SK-N-SH (cell line): ENCODE results near the gene AKT3. TPM values are rescaled to one million over a fixed set of nuclear protein-coding genes. Genes with fewer than 3 reads are reported as not detected.

Experiments used
- CTCF ChIA-PET: fragments of 300-600, 350-600 bp; formaldehyde crosslinking; extraction: SDS; loops from one replicate; lab custom pipeline; 2021; lab: Yijun Ruan, JAX
- POLR2A ChIA-PET: fragments of 350-600 bp; sonication (Branson Sonifier 250); formaldehyde crosslinking; extraction: SDS; loops from one replicate; lab custom pipeline; 2020; ENCODE audit warnings: antibody characterized with exemption, inconsistent platforms; lab: Yijun Ruan, JAX
- DNase-seq: peaks from one replicate; pipeline ENCODE4 v3.0.0; 2012
- H2AFZ ChIP-seq: fragments of 200-600 bp; sonication (generic); 2 replicates; pipeline ENCODE4 v1.8.1; 2016; ENCODE audit warnings: antibody characterized with exemption, mild to moderate bottlenecking, low read depth
- H3F3A ChIP-seq: fragments of 200-600 bp; sonication (generic); replicated peaks from 2 replicates; pipeline ENCODE3; 2016; ENCODE audit warnings: antibody characterized with exemption, mild to moderate bottlenecking; ENCODE audit not compliant: insufficient read depth
- H3K27ac ChIP-seq, 2 experiments: fragments of 200-500 bp in 1 of 2; fragments of 200-600 bp in 1 of 2; sonication (Bioruptor generic) in 1 of 2; sonication (generic), shearing (Covaris generic) in 1 of 2; 2 replicates each; pipeline versions ENCODE4 v1.5.1 to v1.6.1; 2014 to 2016; ENCODE audit warnings: low read depth in 2 of 2, inconsistent platforms in 1 of 2, low read length in 1 of 2, mild to moderate bottlenecking in 1 of 2, mixed read lengths in 1 of 2
- H3K27me3 ChIP-seq: fragments of 200-600 bp; sonication (generic), shearing (Covaris generic); 2 replicates; pipeline ENCODE4 v1.6.1; 2016; ENCODE audit warnings: mixed run types; ENCODE audit not compliant: insufficient read depth
- H3K36me3 ChIP-seq, 2 experiments: fragments of 200-500 bp in 1 of 2; fragments of 200-600 bp in 1 of 2; sonication (Bioruptor generic) in 1 of 2; sonication (generic) in 1 of 2; replicated peaks in 1 of 2; 2 replicates each; pipeline versions ENCODE3 to v1.5.1; 2014 to 2016; ENCODE audit warnings: low read length in 1 of 2, mild to moderate bottlenecking in 1 of 2; ENCODE audit not compliant: insufficient read depth in 2 of 2, control insufficient read depth in 1 of 2
- H3K4me1 ChIP-seq, 2 experiments: fragments of 200-500 bp in 1 of 2; fragments of 200-600 bp in 1 of 2; sonication (Bioruptor generic) in 1 of 2; sonication (generic), shearing (Covaris generic) in 1 of 2; 2 replicates each; pipeline versions ENCODE4 v1.5.1 to v1.6.1; 2014 to 2016; ENCODE audit warnings: low read depth in 1 of 2, low read length in 1 of 2, mixed run types in 1 of 2; ENCODE audit not compliant: insufficient read depth in 2 of 2, control insufficient read depth in 1 of 2
- H3K4me2 ChIP-seq: fragments of 200-600 bp; sonication (generic), shearing (Covaris generic); 2 replicates; pipeline ENCODE4 v1.6.1; 2017; ENCODE audit warnings: mixed run types
- H3K4me3 ChIP-seq, 2 experiments: fragments of 200-500 bp in 1 of 2; fragments of 200-600 bp in 1 of 2; sonication (Bioruptor generic) in 1 of 2; sonication (generic), shearing (Covaris generic) in 1 of 2; 2 replicates each; pipeline versions ENCODE4 v1.5.1 to v1.8.1; 2014 to 2016; ENCODE audit warnings: low read depth in 2 of 2, inconsistent platforms in 1 of 2, low read length in 1 of 2, mild to moderate bottlenecking in 1 of 2, mixed read lengths in 1 of 2, moderate library complexity in 1 of 2
- H3K79me2 ChIP-seq: fragments of 200-600 bp; sonication (generic); 2 replicates; pipeline ENCODE4 v1.8.1; 2017; ENCODE audit warnings: mild to moderate bottlenecking; ENCODE audit not compliant: insufficient read depth
- H3K9ac ChIP-seq: fragments of 200-600 bp; sonication (generic); 2 replicates; pipeline ENCODE4 v1.6.1; 2017; ENCODE audit warnings: mixed run types
- H3K9me2 ChIP-seq: fragments of 200-600 bp; sonication (generic); 2 replicates; pipeline ENCODE4 v1.6.1; 2017; ENCODE audit warnings: mixed run types
- H3K9me3 ChIP-seq: fragments of 200-600 bp; sonication (generic); 2 replicates; pipeline ENCODE4 v1.6.1; 2017; ENCODE audit warnings: mixed run types, mild to moderate bottlenecking, moderate library complexity
- H4K20me1 ChIP-seq: fragments of 200-600 bp; sonication (generic); 2 replicates; pipeline ENCODE4 v1.6.1; 2017; ENCODE audit warnings: mild to moderate bottlenecking, mixed run types; ENCODE audit not compliant: insufficient read depth
- ELF1 ChIP-seq: IDR thresholded peaks from 2 replicates; pipeline ENCODE4 v1.4.0; 2012
- EZH2phosphoT487 ChIP-seq: fragments of 200-600 bp; sonication (generic); IDR thresholded peaks from 2 replicates; pipeline ENCODE4 v1.6.1; 2017; ENCODE audit warnings: low read depth, mixed run types, mild to moderate bottlenecking, antibody characterized with exemption, moderate library complexity, borderline replicate concordance
- FOXJ3 ChIP-seq: sonication (generic); formaldehyde crosslinking; IDR thresholded peaks from 2 replicates; pipeline ENCODE4 v1.5.1; 2020; ENCODE audit warnings: mild to moderate bottlenecking, missing genetic modification reagents
- GABPA ChIP-seq: IDR thresholded peaks from 2 replicates; pipeline ENCODE4 v1.4.0; 2012; ENCODE audit warnings: low read depth, mild to moderate bottlenecking
- GATA2 ChIP-seq: sonication (generic); formaldehyde crosslinking; IDR thresholded peaks from 2 replicates; pipeline ENCODE4 v1.5.0; 2020; ENCODE audit warnings: mild to moderate bottlenecking, missing genetic modification reagents
- JUND ChIP-seq: IDR thresholded peaks from 2 replicates; pipeline ENCODE4 v1.4.0; 2012
- MXI1 ChIP-seq: IDR thresholded peaks from 2 replicates; pipeline ENCODE4 v1.6.1; 2012; ENCODE audit warnings: mild to moderate bottlenecking, low read depth, low read length, improper control_type of control experiment
- NFIC ChIP-seq: IDR thresholded peaks from 2 replicates; pipeline ENCODE4 v1.4.0; 2012; ENCODE audit warnings: borderline replicate concordance
- RAD21 ChIP-seq: IDR thresholded peaks from 2 replicates; pipeline ENCODE4 v1.6.1; 2012; ENCODE audit warnings: mild to moderate bottlenecking, low read length
- RFX5 ChIP-seq: IDR thresholded peaks from 2 replicates; pipeline ENCODE4 v1.6.1; 2012; ENCODE audit warnings: mild to moderate bottlenecking, improper control_type of control experiment, low read length
- SIN3A ChIP-seq: IDR thresholded peaks from 2 replicates; pipeline ENCODE4 v1.6.1; 2012; ENCODE audit warnings: low read depth, mild to moderate bottlenecking, low read length, moderate library complexity, borderline replicate concordance
- SMC3 ChIP-seq: IDR thresholded peaks from 2 replicates; pipeline ENCODE4 v1.6.1; 2012; ENCODE audit warnings: low read depth, low read length, improper control_type of control experiment
- TAF1 ChIP-seq: IDR thresholded peaks from 2 replicates; pipeline ENCODE4 v1.6.1; 2012; ENCODE audit warnings: low read depth, mild to moderate bottlenecking, low read length, moderate library complexity, borderline replicate concordance
- TCF12 ChIP-seq: IDR thresholded peaks from 2 replicates; pipeline ENCODE4 v1.4.0; 2012
- TEAD4 ChIP-seq: IDR thresholded peaks from 2 replicates; pipeline ENCODE4 v1.4.0; 2012; ENCODE audit warnings: mild to moderate bottlenecking, borderline replicate concordance; ENCODE audit not compliant: insufficient read depth
- YY1 ChIP-seq: IDR thresholded peaks from 2 replicates; pipeline ENCODE4 v1.4.0; 2012; ENCODE audit warnings: low read depth, mild to moderate bottlenecking
- WGBS: methylation state at CpG from one replicate; pipeline ENCODE4 v1.1.6; 2017; ENCODE audit warnings: low lambda C conversion rate; 5-methylcytosine and 5-hydroxymethylcytosine counted together
- polyA plus RNA-seq, 3 experiments: library from polyadenylated mRNA; depleted of rRNA; stranded (reverse); fragments of >200 nt; gene quantifications; 2 replicates each; pipeline ENCODE4 v1.2.3, GENCODE V29; 2012
- TF ChIP-seq, protein P1 (sequence below): IDR thresholded peaks from 2 replicates; pipeline ENCODE4 v1.4.0; 2012; ENCODE audit warnings: low read depth, borderline replicate concordance
- TF ChIP-seq, protein P2 (sequence below): IDR thresholded peaks from 2 replicates; pipeline ENCODE4; 2012
- TF ChIP-seq, protein P3 (sequence below): fragments of 150-350 bp; IDR thresholded peaks from 2 replicates; pipeline ENCODE4 v1.6.1; 2017; ENCODE audit warnings: antibody characterized with exemption, low read length, low read depth, borderline replicate concordance
- TF ChIP-seq, protein P4 (sequence below): IDR thresholded peaks from 2 replicates; pipeline ENCODE4 v1.4.0; 2012; ENCODE audit warnings: low read depth, borderline replicate concordance

AKT3 gene
- polyA plus RNA-seq, 1 of the 3 experiments (the other 2 are of a cell fraction), result 12.7 TPM

DNA sequence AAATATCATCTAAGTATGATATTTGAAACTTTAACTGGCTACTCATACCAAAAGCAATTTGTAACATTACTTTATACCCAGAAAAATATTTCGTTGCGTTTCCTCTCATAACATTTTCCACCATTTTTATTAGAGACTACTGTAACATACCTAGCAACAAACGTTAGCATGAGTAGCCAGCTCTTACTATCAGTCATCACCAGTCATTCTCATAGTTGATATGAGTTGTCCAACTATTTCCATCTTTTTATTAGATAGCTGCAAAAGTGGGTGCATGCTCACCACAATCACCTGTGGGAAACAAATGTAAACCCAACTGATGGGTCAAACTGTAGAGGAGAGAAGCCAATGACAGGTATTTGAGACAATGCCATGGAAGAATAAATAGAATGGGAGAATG is 114.6 kb downstream of the AKT3 start:
- POLR2A ChIA-PET, result no interaction called here
- CTCF ChIA-PET, result no interaction called here
- H3F3A ChIP-seq, result no peaks in the 10 kb centered on the region

More for the DNA sequence above, 114.6 kb downstream of the AKT3 start:
- H3K9me2 ChIP-seq, result no peaks in the 10 kb centered on the region
- H3K4me1 ChIP-seq, result no peaks in the 10 kb centered on the region; a peak in 2 of 4 replicates
- H3K9ac ChIP-seq, result no peak overlapping the region
- no peaks in the 10 kb centered on the region for H3K9me3 ChIP-seq
- H3K4me3 ChIP-seq, result no peak overlapping the region
- H3K79me2 ChIP-seq, result peaks cover 64% of the 10 kb centered on the region
- 98% methylated on average over 3 of the region's 3 CpGs for WGBS
- no peak overlapping the region for H3K27ac ChIP-seq
- no peak overlapping the region for H2AFZ ChIP-seq
- H4K20me1 ChIP-seq, result no peaks in the 10 kb centered on the region
- TF ChIP-seq RAD21, result no peak
- TF ChIP-seq ELF1, result no peak
- TF ChIP-seq, protein P1, sequence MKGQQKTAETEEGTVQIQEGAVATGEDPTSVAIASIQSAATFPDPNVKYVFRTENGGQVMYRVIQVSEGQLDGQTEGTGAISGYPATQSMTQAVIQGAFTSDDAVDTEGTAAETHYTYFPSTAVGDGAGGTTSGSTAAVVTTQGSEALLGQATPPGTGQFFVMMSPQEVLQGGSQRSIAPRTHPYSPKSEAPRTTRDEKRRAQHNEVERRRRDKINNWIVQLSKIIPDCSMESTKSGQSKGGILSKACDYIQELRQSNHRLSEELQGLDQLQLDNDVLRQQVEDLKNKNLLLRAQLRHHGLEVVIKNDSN, result no peak
- no peak for TF ChIP-seq SIN3A
- TF ChIP-seq, protein P2, sequence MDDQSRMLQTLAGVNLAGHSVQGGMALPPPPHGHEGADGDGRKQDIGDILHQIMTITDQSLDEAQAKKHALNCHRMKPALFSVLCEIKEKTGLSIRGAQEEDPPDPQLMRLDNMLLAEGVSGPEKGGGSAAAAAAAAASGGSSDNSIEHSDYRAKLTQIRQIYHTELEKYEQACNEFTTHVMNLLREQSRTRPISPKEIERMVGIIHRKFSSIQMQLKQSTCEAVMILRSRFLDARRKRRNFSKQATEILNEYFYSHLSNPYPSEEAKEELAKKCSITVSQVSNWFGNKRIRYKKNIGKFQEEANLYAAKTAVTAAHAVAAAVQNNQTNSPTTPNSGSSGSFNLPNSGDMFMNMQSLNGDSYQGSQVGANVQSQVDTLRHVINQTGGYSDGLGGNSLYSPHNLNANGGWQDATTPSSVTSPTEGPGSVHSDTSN, result no peak
- TF ChIP-seq FOXJ3 (CRISPR knock-in tag), result no peak
- TF ChIP-seq TCF12, result no peak
- TF ChIP-seq, protein P3, sequence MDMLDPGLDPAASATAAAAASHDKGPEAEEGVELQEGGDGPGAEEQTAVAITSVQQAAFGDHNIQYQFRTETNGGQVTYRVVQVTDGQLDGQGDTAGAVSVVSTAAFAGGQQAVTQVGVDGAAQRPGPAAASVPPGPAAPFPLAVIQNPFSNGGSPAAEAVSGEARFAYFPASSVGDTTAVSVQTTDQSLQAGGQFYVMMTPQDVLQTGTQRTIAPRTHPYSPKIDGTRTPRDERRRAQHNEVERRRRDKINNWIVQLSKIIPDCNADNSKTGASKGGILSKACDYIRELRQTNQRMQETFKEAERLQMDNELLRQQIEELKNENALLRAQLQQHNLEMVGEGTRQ, result no peak
- no peak for TF ChIP-seq NFIC
- TF ChIP-seq MXI1, result no peak
- no peak for TF ChIP-seq TEAD4
- TF ChIP-seq JUND, result no peak
- TF ChIP-seq TAF1, result no peak
- TF ChIP-seq, protein P4, sequence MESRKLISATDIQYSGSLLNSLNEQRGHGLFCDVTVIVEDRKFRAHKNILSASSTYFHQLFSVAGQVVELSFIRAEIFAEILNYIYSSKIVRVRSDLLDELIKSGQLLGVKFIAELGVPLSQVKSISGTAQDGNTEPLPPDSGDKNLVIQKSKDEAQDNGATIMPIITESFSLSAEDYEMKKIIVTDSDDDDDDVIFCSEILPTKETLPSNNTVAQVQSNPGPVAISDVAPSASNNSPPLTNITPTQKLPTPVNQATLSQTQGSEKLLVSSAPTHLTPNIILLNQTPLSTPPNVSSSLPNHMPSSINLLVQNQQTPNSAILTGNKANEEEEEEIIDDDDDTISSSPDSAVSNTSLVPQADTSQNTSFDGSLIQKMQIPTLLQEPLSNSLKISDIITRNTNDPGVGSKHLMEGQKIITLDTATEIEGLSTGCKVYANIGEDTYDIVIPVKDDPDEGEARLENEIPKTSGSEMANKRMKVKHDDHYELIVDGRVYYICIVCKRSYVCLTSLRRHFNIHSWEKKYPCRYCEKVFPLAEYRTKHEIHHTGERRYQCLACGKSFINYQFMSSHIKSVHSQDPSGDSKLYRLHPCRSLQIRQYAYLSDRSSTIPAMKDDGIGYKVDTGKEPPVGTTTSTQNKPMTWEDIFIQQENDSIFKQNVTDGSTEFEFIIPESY, result no peak
- TF ChIP-seq SMC3, result no peak
- no peak for TF ChIP-seq GATA2 (CRISPR knock-in tag)
- no peak for TF ChIP-seq EZH2phosphoT487
- TF ChIP-seq YY1, result no peak
- TF ChIP-seq RFX5, result no peak
- TF ChIP-seq GABPA, result no peak
- H3K36me3 ChIP-seq, result peaks cover 6 to 13% of the 10 kb centered on the region in 2 experiments
- DNase-seq, result no peak
- no peak overlapping the region for H3K4me2 ChIP-seq
- no peaks in the 10 kb centered on the region for H3K27me3 ChIP-seq
